Tibial nerve (tissue), 4 donors: ENCODE data around the gene PTPMT1.
A peak's percentile ranks its signal among the peaks of the same experiment; 100 is the strongest.

Source experiments
- EP300 ChIP-seq, 2 donors: sonication (generic); formaldehyde crosslinking; IDR thresholded peaks; one replicate each; pipeline ENCODE4 v1.6.1; 2017; ENCODE audit warnings: antibody characterized with exemption in 2 of 2, mild to moderate bottlenecking in 1 of 2
- TF ChIP-seq, protein P1 (sequence below), 5 experiments: fragments of 200-600 bp in 3 of 5; fragments of 450-650 bp in 2 of 5; sonication (generic) in 3 of 5; IDR thresholded peaks; one replicate each; pipeline ENCODE4 v1.5.1; 2016 to 2019; ENCODE audit warnings: antibody characterized with exemption in 5 of 5, mild to moderate bottlenecking in 3 of 5, moderate library complexity in 2 of 5

- TF ChIP-seq EP300 (IDR thresholded peaks at IDR 0.05) = peak in 1 of 2 donors; percentile 42
- TF ChIP-seq, protein P1, sequence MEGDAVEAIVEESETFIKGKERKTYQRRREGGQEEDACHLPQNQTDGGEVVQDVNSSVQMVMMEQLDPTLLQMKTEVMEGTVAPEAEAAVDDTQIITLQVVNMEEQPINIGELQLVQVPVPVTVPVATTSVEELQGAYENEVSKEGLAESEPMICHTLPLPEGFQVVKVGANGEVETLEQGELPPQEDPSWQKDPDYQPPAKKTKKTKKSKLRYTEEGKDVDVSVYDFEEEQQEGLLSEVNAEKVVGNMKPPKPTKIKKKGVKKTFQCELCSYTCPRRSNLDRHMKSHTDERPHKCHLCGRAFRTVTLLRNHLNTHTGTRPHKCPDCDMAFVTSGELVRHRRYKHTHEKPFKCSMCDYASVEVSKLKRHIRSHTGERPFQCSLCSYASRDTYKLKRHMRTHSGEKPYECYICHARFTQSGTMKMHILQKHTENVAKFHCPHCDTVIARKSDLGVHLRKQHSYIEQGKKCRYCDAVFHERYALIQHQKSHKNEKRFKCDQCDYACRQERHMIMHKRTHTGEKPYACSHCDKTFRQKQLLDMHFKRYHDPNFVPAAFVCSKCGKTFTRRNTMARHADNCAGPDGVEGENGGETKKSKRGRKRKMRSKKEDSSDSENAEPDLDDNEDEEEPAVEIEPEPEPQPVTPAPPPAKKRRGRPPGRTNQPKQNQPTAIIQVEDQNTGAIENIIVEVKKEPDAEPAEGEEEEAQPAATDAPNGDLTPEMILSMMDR (IDR thresholded peaks at IDR 0.05) = peak; percentile 47 to 73 (median 65)
These were observed 51.5 kb downstream of the PTPMT1 start for GRCh38 chr11:47616726-47617416.
